Lower leg skin (tissue), 4 donors: ENCODE results near the gene DBNL. TPM values are rescaled to one million over a fixed set of nuclear protein-coding genes. Genes with fewer than 3 reads are reported as not detected.

Experiments
- DNase-seq, 2 donors: peaks; one replicate each; pipeline ENCODE4 v3.0.0-alpha.2; 2019; ENCODE audit warnings: low spot score in 2 of 2
- H3K4me3 ChIP-seq: fragments of 200-600 bp; sonication (generic); 2 replicates; pipeline ENCODE4 v1.5.1; 2017; ENCODE audit warnings: mild to moderate bottlenecking, low read depth; ENCODE audit not compliant: poor library complexity, severe bottlenecking
- POLR2A ChIP-seq, 2 donors: fragments of 450-650 bp; IDR thresholded peaks; one replicate each; pipeline ENCODE4 v1.6.1; 2016 to 2017; ENCODE audit warnings: antibody characterized with exemption in 2 of 2, mild to moderate bottlenecking in 1 of 2, moderate library complexity in 1 of 2
- WGBS, 2 donors: methylation state at CpG; one replicate each; pipeline ENCODE4 v1.1.5; 2018; 5-methylcytosine and 5-hydroxymethylcytosine counted together
- intact Hi-C: fragments of 100-400 bp; cut with DNase I; formaldehyde crosslinking; loops from one replicate; pipeline ENCODE4 v1.15.0; 2023; ENCODE audit warnings: low total_unique reads
- total RNA-seq, 4 donors: library from RNA; depleted of rRNA; stranded (reverse); fragments of >200 nt; gene quantifications; one replicate each; pipeline ENCODE4 v1.1.0, GENCODE V29; 2016
- TF ChIP-seq, protein P1 (sequence below), 3 donors: fragments of 450-650 bp; IDR thresholded peaks; one replicate each; pipeline ENCODE4 v1.5.1; 2016; ENCODE audit warnings: antibody characterized with exemption in 3 of 3, mild to moderate bottlenecking in 3 of 3, moderate library complexity in 2 of 3

DBNL gene
- total RNA-seq, 4 donors from 2014 or later, result 81.3 to 122 (median 106) TPM

DNA sequence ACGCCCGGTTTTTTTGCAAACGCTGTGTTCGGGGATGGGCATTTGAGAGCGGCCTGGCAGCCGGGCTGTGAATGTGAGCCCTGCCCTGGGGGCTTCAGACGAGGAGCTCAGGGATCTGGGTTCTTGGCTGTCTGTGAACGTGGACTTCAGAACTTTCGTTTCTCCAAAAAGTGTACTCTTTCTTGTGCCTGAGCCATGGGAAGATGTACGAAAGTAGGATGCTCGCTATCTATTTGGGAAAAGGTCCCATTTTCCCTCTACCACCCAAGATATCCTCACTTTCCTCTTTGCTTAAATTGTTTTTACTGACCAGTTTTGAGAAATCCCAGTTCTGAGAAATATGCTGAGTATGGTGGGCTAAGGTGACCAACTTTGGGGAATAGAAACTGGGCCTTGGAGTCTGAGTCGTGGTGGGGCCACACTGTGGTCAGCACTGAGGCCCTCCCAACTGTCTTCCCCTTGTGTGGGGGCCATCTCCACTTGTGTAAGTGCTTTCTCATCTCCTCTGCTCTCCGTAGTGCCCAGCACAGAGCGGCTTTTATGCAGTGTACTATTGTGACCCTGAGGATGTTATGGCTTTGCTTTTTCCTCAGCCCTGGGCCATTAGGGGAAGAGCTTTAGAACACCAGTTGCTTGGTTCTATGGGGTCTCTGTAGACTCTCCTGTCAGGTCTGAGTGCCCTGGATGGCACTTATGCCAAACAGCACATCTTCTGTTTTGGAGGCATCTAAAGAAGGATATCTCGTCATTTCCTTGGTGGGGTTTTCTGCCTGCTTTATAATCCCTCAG lies 918 bp downstream of the DBNL start:
- peak in 1 of 2 donors; percentile 91 for DNase-seq
- no peak for TF ChIP-seq POLR2A (IDR thresholded peaks at IDR 0.05)
- TF ChIP-seq, protein P1, sequence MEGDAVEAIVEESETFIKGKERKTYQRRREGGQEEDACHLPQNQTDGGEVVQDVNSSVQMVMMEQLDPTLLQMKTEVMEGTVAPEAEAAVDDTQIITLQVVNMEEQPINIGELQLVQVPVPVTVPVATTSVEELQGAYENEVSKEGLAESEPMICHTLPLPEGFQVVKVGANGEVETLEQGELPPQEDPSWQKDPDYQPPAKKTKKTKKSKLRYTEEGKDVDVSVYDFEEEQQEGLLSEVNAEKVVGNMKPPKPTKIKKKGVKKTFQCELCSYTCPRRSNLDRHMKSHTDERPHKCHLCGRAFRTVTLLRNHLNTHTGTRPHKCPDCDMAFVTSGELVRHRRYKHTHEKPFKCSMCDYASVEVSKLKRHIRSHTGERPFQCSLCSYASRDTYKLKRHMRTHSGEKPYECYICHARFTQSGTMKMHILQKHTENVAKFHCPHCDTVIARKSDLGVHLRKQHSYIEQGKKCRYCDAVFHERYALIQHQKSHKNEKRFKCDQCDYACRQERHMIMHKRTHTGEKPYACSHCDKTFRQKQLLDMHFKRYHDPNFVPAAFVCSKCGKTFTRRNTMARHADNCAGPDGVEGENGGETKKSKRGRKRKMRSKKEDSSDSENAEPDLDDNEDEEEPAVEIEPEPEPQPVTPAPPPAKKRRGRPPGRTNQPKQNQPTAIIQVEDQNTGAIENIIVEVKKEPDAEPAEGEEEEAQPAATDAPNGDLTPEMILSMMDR (IDR thresholded peaks at IDR 0.05), result no peak
- intact Hi-C loops, result no loop called here
- peak overlapping the region; percentile 90 for H3K4me3 ChIP-seq
- WGBS, 2 donors, result 20% methylated on average over 15 of the region's 15 CpGs

DNA sequence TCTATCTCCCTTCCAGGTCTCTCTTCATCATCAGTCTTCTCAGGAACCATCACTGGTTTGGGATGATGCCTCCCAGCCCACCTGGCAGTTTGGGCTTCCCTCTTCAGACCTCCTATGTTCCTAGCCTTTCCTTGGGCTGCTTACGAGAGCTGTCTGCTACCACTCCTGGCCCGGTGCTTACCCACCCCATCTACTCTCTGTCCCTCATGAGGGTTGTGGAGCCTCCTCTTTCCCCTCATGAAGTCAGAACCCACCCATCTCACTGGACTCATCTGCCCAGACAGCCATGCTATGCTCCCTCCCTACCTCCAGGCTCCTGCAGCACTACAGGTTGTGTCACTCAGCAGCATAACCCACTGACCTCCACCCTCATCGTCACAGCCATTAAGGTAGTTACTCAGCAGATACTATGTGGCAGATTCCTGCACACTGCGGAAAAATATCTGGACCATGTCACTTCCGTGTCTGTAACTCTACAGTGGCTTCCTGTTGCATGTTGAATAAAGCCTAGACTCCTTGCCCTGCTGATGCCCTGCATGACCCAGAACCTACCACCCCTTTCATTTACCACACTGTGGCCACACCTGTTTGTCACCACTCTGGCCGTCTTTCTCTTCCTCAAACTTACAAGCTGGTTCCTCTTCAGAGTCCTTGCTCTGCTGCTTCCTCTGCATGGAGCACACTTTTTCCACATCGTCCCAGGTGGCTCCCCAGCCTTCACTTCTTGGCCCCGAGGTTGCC lies 2.0 kb downstream of the DBNL start:
- intact Hi-C loops, result no loop called here
- no peak overlapping the region for H3K4me3 ChIP-seq
- no peak for TF ChIP-seq POLR2A (IDR thresholded peaks at IDR 0.05)
- TF ChIP-seq, protein P1 (IDR thresholded peaks at IDR 0.05), result no peak
- peak in 1 of 2 donors; percentile 73 for DNase-seq
- 74 to 79% methylated on average over 8 of the region's 8 CpGs for WGBS, 2 donors

DNA sequence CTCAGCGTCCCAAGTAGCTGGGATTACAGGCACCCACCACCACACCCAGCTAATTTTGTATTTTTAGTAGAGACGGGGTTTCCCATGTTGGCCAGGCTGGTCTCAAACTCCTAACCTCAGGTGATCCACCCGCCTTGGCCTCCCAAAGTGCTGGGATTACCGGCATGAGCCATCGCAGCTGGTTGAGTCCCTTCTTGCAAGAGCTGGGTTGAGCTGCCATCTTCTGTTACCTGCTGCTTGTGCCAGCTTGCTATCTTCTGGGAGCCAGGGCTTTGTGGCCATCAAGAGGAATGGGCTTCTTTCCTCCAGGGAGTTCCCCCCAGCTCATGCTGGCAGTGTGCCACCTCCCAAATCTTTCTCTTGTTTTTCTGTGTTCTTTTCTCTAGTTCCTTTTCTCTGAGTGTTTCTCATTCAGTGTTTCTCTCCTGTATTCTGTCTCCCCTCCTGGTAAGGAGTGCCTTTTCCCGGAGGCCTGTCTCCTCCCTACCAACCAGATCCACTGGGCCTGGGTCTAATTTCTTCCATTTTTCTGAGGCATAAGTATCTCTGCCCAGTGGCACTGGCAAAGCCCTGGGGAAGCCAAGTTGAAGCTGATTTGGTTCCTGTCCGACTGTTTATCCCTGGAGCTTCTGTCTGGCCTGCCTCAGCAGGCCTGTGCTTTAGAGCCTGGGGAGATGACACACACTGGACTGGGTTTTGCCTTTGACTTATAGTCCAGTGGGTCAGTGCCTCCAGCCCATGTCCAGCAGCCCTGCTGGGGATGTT lies 3.7 kb downstream of the DBNL start:
- peak in 1 of 2 donors; percentile 72 for DNase-seq
- intact Hi-C loops, result no loop called here
- TF ChIP-seq, protein P1 (IDR thresholded peaks at IDR 0.05), result no peak
- TF ChIP-seq POLR2A (IDR thresholded peaks at IDR 0.05), result no peak
- 88 to 90% methylated on average over 7 of the region's 7 CpGs for WGBS, 2 donors
- H3K4me3 ChIP-seq, result no peak overlapping the region

DNA sequence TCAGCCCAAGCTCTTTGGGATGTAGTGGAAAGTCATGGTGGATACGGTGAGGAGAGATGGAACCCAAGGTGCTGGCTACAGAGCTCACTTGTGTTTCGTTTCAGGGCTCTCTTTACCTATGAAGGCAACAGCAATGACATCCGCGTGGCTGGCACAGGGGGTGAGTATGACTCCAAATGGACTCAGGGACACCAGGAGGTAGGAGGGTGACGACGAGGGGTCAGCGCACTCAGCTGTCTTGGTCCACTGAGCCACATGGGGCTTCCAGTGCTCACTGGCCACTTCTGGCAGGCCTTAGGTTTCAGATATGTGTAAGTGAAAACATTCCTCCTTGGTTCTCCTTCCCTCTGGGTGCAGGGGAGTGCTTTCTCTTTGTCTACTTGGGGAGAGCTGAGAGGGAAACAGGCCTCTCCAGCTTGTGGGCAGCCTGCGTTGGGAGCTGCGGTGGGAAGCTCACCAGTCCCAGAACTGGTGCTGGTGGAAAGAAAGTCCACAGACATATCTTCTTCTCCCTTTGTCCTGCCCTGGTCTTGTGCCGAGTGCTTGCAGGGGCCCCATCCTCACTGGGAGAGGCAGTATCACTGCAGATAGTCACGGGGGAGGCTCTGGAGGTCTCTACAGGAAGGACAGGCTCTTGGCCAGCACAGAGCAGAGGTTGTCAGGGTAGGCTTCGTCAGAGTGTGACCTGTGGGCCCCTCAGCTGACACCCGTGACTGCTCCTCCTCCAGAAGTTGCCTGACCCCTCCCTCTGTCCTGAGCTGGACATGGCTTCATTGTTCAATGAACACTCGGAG lies 5.8 kb downstream of the DBNL start:
- intact Hi-C loops, result no loop called here
- peak in 1 of 2 donors; percentile 79 for DNase-seq
- 93 to 95% methylated on average over 14 of the region's 14 CpGs for WGBS, 2 donors
- H3K4me3 ChIP-seq, result no peak overlapping the region
- no peak for TF ChIP-seq POLR2A (IDR thresholded peaks at IDR 0.05)
- TF ChIP-seq, protein P1 (IDR thresholded peaks at IDR 0.05), result no peak

DNA sequence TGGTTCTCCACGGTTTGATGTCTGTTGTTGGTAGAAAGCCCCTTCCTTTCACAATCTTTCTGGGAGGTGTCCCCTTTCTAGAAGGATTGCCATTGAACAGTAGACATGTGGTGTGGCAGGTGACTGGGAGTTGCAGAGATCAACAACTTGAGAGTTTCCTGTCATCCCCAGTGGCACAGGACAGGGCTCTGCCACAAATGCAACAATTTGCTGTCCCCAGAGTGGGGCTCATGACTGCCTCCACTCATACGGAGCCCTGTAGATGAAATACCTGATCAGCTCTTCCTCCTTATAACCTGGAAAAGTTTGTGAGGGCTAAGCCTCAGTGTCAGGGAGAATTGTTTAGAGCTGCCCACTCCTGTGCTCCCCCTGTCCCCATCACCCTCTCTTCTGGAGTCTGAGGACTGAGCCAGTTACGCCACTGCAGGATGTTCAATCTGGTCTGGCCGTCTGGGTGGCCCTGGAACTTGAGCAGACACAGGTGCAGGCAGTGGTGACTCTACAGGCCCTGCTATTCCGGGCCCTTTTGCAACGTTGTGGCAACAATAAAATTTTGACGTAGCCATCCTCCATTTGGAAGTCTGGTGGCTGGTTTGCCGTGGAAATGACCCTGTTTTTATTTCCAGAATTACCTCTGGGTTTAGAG lies 6.5 kb downstream of the DBNL start:
- intact Hi-C loops, result no loop called here
- 84 to 85% methylated on average over 8 of the region's 8 CpGs for WGBS, 2 donors
- peak in 1 of 2 donors; percentile 68 for DNase-seq
- no peak for TF ChIP-seq POLR2A (IDR thresholded peaks at IDR 0.05)
- TF ChIP-seq, protein P1 (IDR thresholded peaks at IDR 0.05), result no peak
- H3K4me3 ChIP-seq, result no peak overlapping the region
